HL-60 (cell line): ENCODE results near the gene THYN1.

Experiments used
- DNase-seq, 2 experiments: peaks; one replicate each; pipeline ENCODE4 v3.0.0-alpha.2; 2010 to 2020; ENCODE audit warnings: low read depth in 1 of 2, low spot score in 1 of 2
- H3K27ac ChIP-seq: fragments of 250-450 bp; sonication (Bioruptor Pico); replicated peaks from 2 replicates; pipeline ENCODE4 v1.5.1; 2020; ENCODE audit warnings: mild to moderate bottlenecking, moderate library complexity
- H3K27me3 ChIP-seq: fragments of 250-450 bp; sonication (Bioruptor Pico); 2 replicates; pipeline ENCODE4 v1.5.1; 2021; ENCODE audit warnings: mild to moderate bottlenecking, moderate library complexity; ENCODE audit not compliant: insufficient read depth, poor library complexity, severe bottlenecking
- H3K4me3 ChIP-seq: replicated peaks from 2 replicates; pipeline ENCODE4 v1.5.1; 2011; ENCODE audit warnings: mild to moderate bottlenecking, control low read depth, low read length; ENCODE audit not compliant: insufficient read depth
- GABPA ChIP-seq: IDR thresholded peaks from 2 replicates; pipeline ENCODE4 v1.6.1; 2012; ENCODE audit warnings: low read depth
- POLR2AphosphoS5 ChIP-seq: IDR thresholded peaks from 2 replicates; pipeline ENCODE4 v1.6.1; 2012; ENCODE audit warnings: low read depth
- REST ChIP-seq: IDR thresholded peaks from 2 replicates; pipeline ENCODE4 v1.6.1; 2012; ENCODE audit warnings: low read depth; ENCODE audit not compliant: insufficient replicate concordance
- SPI1 ChIP-seq: IDR thresholded peaks from 2 replicates; pipeline ENCODE4 v1.6.1; 2012; ENCODE audit warnings: low read depth, mild to moderate bottlenecking, borderline replicate concordance
- TF ChIP-seq, protein P1 (sequence below): IDR thresholded peaks from one replicate; pipeline ENCODE4 v1.5.1; 2011; ENCODE audit warnings: low read length, control low read depth, inconsistent platforms; ENCODE audit not compliant: insufficient read depth

Gene THYN1

GRCh38 chr11:134223836-134224709, 29.1 kb downstream of the THYN1 start, which contains the start of the genes NCAPD3 and VPS26B:
TSS of gene NCAPD3 (minus strand) at chr11:134223967. CDS start at chr11:134223926, 41 bp downstream.
TSS of gene VPS26B (plus strand) at chr11:134224671. CDS start at chr11:134225123, 452 bp downstream.
- peak; percentile 90 to 98 for DNase-seq
- Histone ChIP-seq H3K27ac (peak within 1 kb of the TSS; percentile 93), H3K27me3 (no peaks in the 10 kb centered on the region), H3K4me3 (peak within 1 kb of the TSS; percentile 90)
- peak; percentile 66 for TF ChIP-seq REST
- TF ChIP-seq POLR2AphosphoS5 = peak; percentile 92
- TF ChIP-seq, protein P1, sequence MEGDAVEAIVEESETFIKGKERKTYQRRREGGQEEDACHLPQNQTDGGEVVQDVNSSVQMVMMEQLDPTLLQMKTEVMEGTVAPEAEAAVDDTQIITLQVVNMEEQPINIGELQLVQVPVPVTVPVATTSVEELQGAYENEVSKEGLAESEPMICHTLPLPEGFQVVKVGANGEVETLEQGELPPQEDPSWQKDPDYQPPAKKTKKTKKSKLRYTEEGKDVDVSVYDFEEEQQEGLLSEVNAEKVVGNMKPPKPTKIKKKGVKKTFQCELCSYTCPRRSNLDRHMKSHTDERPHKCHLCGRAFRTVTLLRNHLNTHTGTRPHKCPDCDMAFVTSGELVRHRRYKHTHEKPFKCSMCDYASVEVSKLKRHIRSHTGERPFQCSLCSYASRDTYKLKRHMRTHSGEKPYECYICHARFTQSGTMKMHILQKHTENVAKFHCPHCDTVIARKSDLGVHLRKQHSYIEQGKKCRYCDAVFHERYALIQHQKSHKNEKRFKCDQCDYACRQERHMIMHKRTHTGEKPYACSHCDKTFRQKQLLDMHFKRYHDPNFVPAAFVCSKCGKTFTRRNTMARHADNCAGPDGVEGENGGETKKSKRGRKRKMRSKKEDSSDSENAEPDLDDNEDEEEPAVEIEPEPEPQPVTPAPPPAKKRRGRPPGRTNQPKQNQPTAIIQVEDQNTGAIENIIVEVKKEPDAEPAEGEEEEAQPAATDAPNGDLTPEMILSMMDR = no peak
- peak; percentile 55; the same call in 1 of the 2 replicates for TF ChIP-seq SPI1
- 0 out of 2 replicates have a peak, but pooled peaks have one; percentile 14 for TF ChIP-seq GABPA

DNA sequence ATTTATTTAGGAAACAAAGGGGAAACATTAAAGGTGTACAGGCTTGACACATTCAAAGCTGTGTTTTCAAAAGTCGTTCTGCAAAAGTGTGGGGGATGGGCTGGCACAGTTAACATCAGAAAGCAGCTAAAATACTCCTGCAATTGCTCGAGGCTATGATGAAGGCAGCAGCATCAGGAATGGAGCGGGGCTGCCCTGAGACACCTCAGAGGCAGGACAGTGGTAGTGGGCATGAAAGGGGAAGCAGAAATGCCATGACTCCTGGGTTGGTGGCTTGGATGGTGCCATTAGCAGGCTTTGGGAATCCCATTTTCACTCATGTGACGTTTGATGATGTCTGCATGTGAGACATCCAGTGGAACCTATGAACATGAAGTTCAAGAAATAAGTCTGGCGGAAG, 30.0 kb downstream of the THYN1 start:
- TF ChIP-seq GABPA (no peak), REST (no peak), POLR2AphosphoS5 (no peak), SPI1 (no peak)
- TF ChIP-seq, protein P1 = no peak
- peak in 1 of 2 experiments; percentile 20 for DNase-seq
- Histone ChIP-seq H3K27me3 (no peaks in the 10 kb centered on the region), H3K27ac (peak overlapping the region; percentile 93), H3K4me3 (peak overlapping the region; percentile 90)

DNA sequence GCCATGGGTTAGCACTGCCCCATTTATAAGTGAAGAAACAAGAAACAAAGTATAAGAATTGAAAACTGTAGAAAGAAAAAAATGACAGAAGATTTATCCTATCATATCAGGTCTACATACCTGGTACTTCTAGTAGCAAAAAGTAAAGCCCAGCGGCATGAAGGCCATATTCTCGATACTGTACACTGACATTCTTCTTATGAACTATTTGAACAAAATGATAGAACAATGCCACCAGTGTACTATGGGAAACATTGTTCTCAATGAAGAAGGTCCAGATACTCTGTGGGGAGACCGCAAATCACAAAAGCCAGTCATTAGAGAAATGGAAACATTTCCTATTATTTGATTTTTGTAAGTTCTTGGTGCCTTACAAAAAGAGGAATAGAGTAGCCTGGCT, 36.3 kb downstream of the THYN1 start:
- H3K27ac ChIP-seq = no peak overlapping the region
- TF ChIP-seq REST (no peak), SPI1 (no peak), POLR2AphosphoS5 (no peak), GABPA (no peak)
- TF ChIP-seq, protein P1 = no peak
- H3K4me3 ChIP-seq = no peak overlapping the region
- DNase-seq = no peak
- no peaks in the 10 kb centered on the region for H3K27me3 ChIP-seq
